HG02623 (cell line): Measurements from ENCODE around the gene DCLRE1A.

Experiments used
- ATAC-seq: cut with Tn5 transposase; IDR thresholded peaks from one replicate; pipeline ENCODE4 v1.9.1; 2021; ENCODE audit warnings: moderate library complexity; ENCODE audit not compliant: unreplicated experiment

Gene DCLRE1A

GRCh38 chr10:113801569-113801968, 52.3 kb downstream of the DCLRE1A start:
- no peak for ATAC-seq

- ATAC-seq: no peak
These were observed 62.2 kb downstream of the DCLRE1A start for GRCh38 chr10:113791691-113792090.

DNA sequence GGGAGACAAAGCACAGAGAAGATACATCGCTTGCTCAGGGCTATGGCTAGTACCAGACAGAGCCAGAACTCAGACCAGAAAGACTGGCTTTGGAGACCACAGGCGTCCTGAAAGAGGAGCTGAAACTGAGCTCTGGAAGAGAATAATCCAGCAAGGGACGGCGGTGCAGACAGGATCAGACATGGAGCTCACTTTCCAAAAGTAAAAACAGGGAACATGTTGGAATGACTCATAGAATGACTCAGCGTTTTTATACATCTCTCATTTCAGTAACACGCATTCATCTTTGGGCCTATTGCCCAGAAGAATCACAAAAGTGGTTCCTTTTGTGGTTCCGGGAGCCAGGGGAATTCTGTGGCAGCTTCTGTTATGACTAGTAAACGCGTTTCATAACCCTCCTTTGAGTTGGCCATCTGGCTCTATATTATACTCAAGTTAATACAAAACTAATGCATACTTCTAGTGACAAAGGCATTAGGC, 65.2 kb downstream of the DCLRE1A start:
- ATAC-seq: peak; percentile 69
